CD4-positive, alpha-beta T cell treated with Interferon alpha-2 for 1 hour (primary cell): ENCODE measurements around the gene THOC5.
"Not testable (repeated sequence)": the region's sequence is repeated elsewhere in the genome, so short reads cannot be mapped to it uniquely, and the experiment has no call there.

Source experiments
- DNase-seq, 2 donors: peaks; one replicate each; pipeline ENCODE4 v3.0.0-alpha.2; 2020 to 2022

Gene THOC5

GRCh38 chr22:29559853-29560252, 6.3 kb upstream of the THOC5 start:
- no peak for DNase-seq

- DNase-seq = no peak
These were observed 5.5 kb upstream of the THOC5 start for GRCh38 chr22:29559030-29559429.

GRCh38 chr22:29555065-29555644, 1.6 kb upstream of the THOC5 start:
- no peak for DNase-seq

GRCh38 chr22:29552357-29552756, 1.2 kb downstream of the THOC5 start:
- DNase-seq = not testable (repeated sequence)

- DNase-seq = no peak
These were observed 3.6 kb downstream of the THOC5 start for GRCh38 chr22:29550005-29550404.

- DNase-seq = not testable (repeated sequence)
These were observed 8.5 kb downstream of the THOC5 start for GRCh38 chr22:29545045-29545444.

GRCh38 chr22:29541845-29542244, 11.7 kb downstream of the THOC5 start:
- DNase-seq = no peak

- no peak for DNase-seq
These were observed 14.5 kb downstream of the THOC5 start for GRCh38 chr22:29539105-29539504.

GRCh38 chr22:29536411-29536810, 17.1 kb downstream of the THOC5 start:
- DNase-seq = no peak

- no peak for DNase-seq
These were observed 22.1 kb downstream of the THOC5 start for GRCh38 chr22:29531419-29531818.

- no peak for DNase-seq
These were observed 22.8 kb downstream of the THOC5 start for GRCh38 chr22:29530716-29531115.

GRCh38 chr22:29528144-29528543, 25.4 kb downstream of the THOC5 start:
- DNase-seq = no peak

GRCh38 chr22:29524442-29525191, 28.9 kb downstream of the THOC5 start:
- DNase-seq = peak; percentile 29 to 35

- no peak for DNase-seq
These were observed 29.8 kb downstream of the THOC5 start for GRCh38 chr22:29523761-29524160.

GRCh38 chr22:29521526-29521925, 32.0 kb downstream of the THOC5 start:
- DNase-seq = no peak

GRCh38 chr22:29520851-29521250, 32.7 kb downstream of the THOC5 start:
- DNase-seq = no peak

- no peak for DNase-seq
These were observed 33.6 kb downstream of the THOC5 start for GRCh38 chr22:29519996-29520395.

- DNase-seq = no peak
These were observed 35.1 kb downstream of the THOC5 start for GRCh38 chr22:29518427-29518826.

- DNase-seq = no peak
These were observed 36.2 kb downstream of the THOC5 start for GRCh38 chr22:29517215-29517908.

- DNase-seq = no peak
These were observed 41.5 kb downstream of the THOC5 start for GRCh38 chr22:29512031-29512430.

GRCh38 chr22:29511126-29511862, 42.3 kb downstream of the THOC5 start:
- no peak for DNase-seq

GRCh38 chr22:29510542-29510941, 43.0 kb downstream of the THOC5 start:
- no peak for DNase-seq

- no peak for DNase-seq
These were observed 43.7 kb downstream of the THOC5 start for GRCh38 chr22:29509815-29510214.
